ENCODE measurements around the gene SPNS2.

Gene SPNS2

GRCh38 chr17:4584917-4585637, 86.4 kb downstream of the SPNS2 start:
- TF ChIP-seq, protein P1, sequence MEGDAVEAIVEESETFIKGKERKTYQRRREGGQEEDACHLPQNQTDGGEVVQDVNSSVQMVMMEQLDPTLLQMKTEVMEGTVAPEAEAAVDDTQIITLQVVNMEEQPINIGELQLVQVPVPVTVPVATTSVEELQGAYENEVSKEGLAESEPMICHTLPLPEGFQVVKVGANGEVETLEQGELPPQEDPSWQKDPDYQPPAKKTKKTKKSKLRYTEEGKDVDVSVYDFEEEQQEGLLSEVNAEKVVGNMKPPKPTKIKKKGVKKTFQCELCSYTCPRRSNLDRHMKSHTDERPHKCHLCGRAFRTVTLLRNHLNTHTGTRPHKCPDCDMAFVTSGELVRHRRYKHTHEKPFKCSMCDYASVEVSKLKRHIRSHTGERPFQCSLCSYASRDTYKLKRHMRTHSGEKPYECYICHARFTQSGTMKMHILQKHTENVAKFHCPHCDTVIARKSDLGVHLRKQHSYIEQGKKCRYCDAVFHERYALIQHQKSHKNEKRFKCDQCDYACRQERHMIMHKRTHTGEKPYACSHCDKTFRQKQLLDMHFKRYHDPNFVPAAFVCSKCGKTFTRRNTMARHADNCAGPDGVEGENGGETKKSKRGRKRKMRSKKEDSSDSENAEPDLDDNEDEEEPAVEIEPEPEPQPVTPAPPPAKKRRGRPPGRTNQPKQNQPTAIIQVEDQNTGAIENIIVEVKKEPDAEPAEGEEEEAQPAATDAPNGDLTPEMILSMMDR (IDR thresholded peaks at IDR 0.05; ENCODE audit: unreplicated experiment in 3 of 3), result no peak
- H3K27ac Mint-ChIP-seq, result peak overlapping the region; percentile 70 to 100 (median 97)
- peaks cover 70% of the 10 kb centered on the region for H3K4me1 Mint-ChIP-seq
- peaks cover 17% of the 10 kb centered on the region for H3K27me3 Mint-ChIP-seq (ENCODE audit: low read depth)
- peaks cover 5% of the 10 kb centered on the region for H3K36me3 Mint-ChIP-seq (ENCODE audit: low read depth)
- H3K4me3 Mint-ChIP-seq, result peak overlapping the region; percentile 92 to 96 (median 94)
- H3K9me3 Mint-ChIP-seq, result no peaks in the 10 kb centered on the region

DNA sequence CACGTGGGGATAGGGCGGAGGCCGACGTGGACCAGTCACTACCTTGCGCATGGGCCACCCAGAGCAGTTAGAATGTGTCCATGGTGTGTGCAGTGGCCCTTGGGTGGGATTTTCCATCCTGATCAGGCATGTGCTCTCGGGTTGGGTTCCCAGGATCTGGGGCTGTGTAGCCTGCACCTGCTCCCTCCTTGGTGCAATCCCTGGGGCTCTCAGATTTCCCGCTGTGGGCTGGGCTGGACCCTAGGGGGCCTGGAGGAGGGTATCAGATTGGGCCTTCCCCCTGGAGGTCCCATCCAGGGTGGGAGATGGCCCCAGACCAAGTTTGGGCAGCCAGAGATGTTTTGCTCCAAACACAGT, 86.9 kb downstream of the SPNS2 start:
- H3K36me3 Mint-ChIP-seq (ENCODE audit: low read depth), result peaks cover 5% of the 10 kb centered on the region
- H3K27me3 Mint-ChIP-seq (ENCODE audit: low read depth), result peaks cover 22% of the 10 kb centered on the region
- TF ChIP-seq, protein P1 (IDR thresholded peaks at IDR 0.05; ENCODE audit: unreplicated experiment in 3 of 3), result no peak
- no peaks in the 10 kb centered on the region for H3K9me3 Mint-ChIP-seq
- H3K4me1 Mint-ChIP-seq, result peaks cover 73% of the 10 kb centered on the region
- peak overlapping the region; percentile 92 to 96 (median 94) for H3K4me3 Mint-ChIP-seq
- peak overlapping the region; percentile 70 to 100 (median 97) for H3K27ac Mint-ChIP-seq

GRCh38 chr17:4586043-4586442, 87.4 kb downstream of the SPNS2 start:
- Mint-ChIP-seq H3K9me3 (no peaks in the 10 kb centered on the region), H3K4me3 (peak overlapping the region; percentile 92 to 96 (median 94)), H3K27ac (peak overlapping the region; percentile 70 to 100 (median 97)), H3K36me3 (ENCODE audit: low read depth) (peaks cover 5% of the 10 kb centered on the region), H3K4me1 (peaks cover 71% of the 10 kb centered on the region), H3K27me3 (ENCODE audit: low read depth) (peaks cover 22% of the 10 kb centered on the region)
- TF ChIP-seq, protein P1 (IDR thresholded peaks at IDR 0.05; ENCODE audit: unreplicated experiment in 3 of 3), result no peak

DNA sequence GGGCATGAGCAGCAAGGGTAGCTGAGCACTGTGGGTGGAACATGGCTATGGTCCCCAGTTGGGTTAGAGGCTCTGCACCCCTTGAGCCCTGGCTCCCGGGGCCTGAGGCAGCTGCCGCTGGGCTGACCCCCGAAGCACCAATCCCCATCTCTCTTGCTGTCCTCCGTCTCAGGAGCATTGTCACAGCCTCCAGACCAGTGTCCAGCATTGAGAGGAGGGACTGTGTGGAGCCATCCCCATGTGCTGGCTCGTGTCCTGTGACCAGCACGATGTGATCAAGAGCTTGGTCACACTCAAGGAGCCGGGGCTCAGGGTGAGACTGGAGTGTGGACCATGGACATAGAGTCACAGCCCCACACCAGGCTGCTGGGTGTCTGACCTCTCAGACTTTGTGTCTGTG, 88.5 kb downstream of the SPNS2 start:
- Mint-ChIP-seq H3K27ac (peak overlapping the region; percentile 70 to 100 (median 97)), H3K4me1 (peaks cover 66% of the 10 kb centered on the region), H3K4me3 (peak overlapping the region; percentile 28 to 96 (median 94)), H3K27me3 (ENCODE audit: low read depth) (peaks cover 22% of the 10 kb centered on the region), H3K9me3 (no peaks in the 10 kb centered on the region), H3K36me3 (ENCODE audit: low read depth) (peaks cover 5% of the 10 kb centered on the region)
- TF ChIP-seq, protein P1 (IDR thresholded peaks at IDR 0.05; ENCODE audit: unreplicated experiment in 3 of 3), result no peak

- TF ChIP-seq, protein P1 (IDR thresholded peaks at IDR 0.05; ENCODE audit: unreplicated experiment in 3 of 3), result no peak
- Mint-ChIP-seq H3K27ac (peak overlapping the region; percentile 67 to 88 (median 70)), H3K9me3 (no peaks in the 10 kb centered on the region), H3K36me3 (ENCODE audit: low read depth) (peaks cover 5% of the 10 kb centered on the region), H3K4me3 (peak overlapping the region; percentile 28 to 58 (median 46)), H3K4me1 (peaks cover 61% of the 10 kb centered on the region), H3K27me3 (ENCODE audit: low read depth) (peaks cover 22% of the 10 kb centered on the region)
Measured at GRCh38 chr17:4587803-4588202, 89.1 kb downstream of the SPNS2 start.

DNA sequence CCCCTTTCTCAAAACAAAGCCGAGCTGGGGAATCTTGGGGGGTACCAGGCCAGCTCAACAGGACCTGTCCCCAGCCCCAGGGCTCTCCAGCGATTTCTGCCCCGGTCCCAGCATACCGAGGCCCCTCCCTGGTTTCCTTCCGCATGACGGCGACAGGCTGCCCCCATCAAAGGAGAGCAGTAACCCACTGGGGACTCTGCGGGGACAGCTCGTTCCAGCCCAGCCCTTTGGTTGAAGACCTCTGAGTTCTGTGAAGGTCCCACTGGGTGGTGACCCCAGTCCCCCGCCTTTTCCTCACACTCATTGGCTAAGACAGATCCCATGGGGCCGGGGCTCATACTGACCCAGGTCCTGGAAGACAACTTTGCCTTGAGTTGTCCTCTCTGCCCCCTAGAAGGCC, 89.7 kb downstream of the SPNS2 start:
- H3K36me3 Mint-ChIP-seq (ENCODE audit: low read depth), result peaks cover 5% of the 10 kb centered on the region
- peak overlapping the region; percentile 67 to 88 (median 70) for H3K27ac Mint-ChIP-seq
- H3K4me3 Mint-ChIP-seq, result peak overlapping the region; percentile 28 to 58 (median 46)
- peaks cover 57% of the 10 kb centered on the region for H3K4me1 Mint-ChIP-seq
- TF ChIP-seq, protein P1 (IDR thresholded peaks at IDR 0.05; ENCODE audit: unreplicated experiment in 3 of 3), result no peak
- H3K9me3 Mint-ChIP-seq, result no peaks in the 10 kb centered on the region
- H3K27me3 Mint-ChIP-seq (ENCODE audit: low read depth), result peaks cover 22% of the 10 kb centered on the region
